Keratinocyte (primary cell): ENCODE results near the gene CPNE7.

Experiments used
- CTCF ChIP-seq, 3 experiments: IDR thresholded peaks in 1 of 3; conservative IDR thresholded peaks in 1 of 3; optimal IDR thresholded peaks in 1 of 3; 2 replicates in 2 of 3; 3 replicates in 1 of 3; pipeline versions ENCODE3 to v1.5.1; 2011; ENCODE audit warnings: low read length in 3 of 3, mild to moderate bottlenecking in 3 of 3, moderate library complexity in 2 of 3, control low read depth in 1 of 3, inconsistent platforms in 1 of 3; ENCODE audit not compliant: insufficient read depth in 2 of 3; ENCODE audit errors: extremely low read depth in 1 of 3
- EZH2 ChIP-seq: IDR thresholded peaks from one replicate; pipeline ENCODE4 v1.6.1; 2012; ENCODE audit warnings: inconsistent platforms, mild to moderate bottlenecking, low read length, moderate library complexity

- TF ChIP-seq CTCF (optimal IDR thresholded peaks at IDR 0.05 in 1 of 3, IDR thresholded peaks at IDR 0.05 in 1 of 3, conservative IDR thresholded peaks at IDR 0.05 in 1 of 3; ENCODE audit: extremely low read depth in 1 of 3, insufficient read depth in 2 of 3, low read length in 3 of 3) (no peak), EZH2 (no peak)
Observed at GRCh38 chr16:89643769-89644300, 68.3 kb downstream of the CPNE7 start.
